Coronary artery (tissue), 2 donors: ENCODE results near the gene SMIM1.

Source experiments
- DNase-seq: peaks from one replicate; pipeline ENCODE4 v3.0.0-alpha.2; 2017; ENCODE audit warnings: low spot score
- H3K27ac ChIP-seq, 2 donors: fragments of 200-600 bp; sonication (generic); one replicate each; pipeline ENCODE4 v1.5.1; 2016 to 2019
- H3K4me3 ChIP-seq: fragments of 200-600 bp; sonication (generic); 2 replicates; pipeline ENCODE4 v1.5.1; 2016; ENCODE audit warnings: mild to moderate bottlenecking, moderate library complexity
- TF ChIP-seq, protein P1 (sequence below): fragments of 200-600 bp; sonication (generic); IDR thresholded peaks from one replicate; pipeline ENCODE4 v1.5.1; 2019; ENCODE audit warnings: antibody characterized with exemption

Gene SMIM1

DNA sequence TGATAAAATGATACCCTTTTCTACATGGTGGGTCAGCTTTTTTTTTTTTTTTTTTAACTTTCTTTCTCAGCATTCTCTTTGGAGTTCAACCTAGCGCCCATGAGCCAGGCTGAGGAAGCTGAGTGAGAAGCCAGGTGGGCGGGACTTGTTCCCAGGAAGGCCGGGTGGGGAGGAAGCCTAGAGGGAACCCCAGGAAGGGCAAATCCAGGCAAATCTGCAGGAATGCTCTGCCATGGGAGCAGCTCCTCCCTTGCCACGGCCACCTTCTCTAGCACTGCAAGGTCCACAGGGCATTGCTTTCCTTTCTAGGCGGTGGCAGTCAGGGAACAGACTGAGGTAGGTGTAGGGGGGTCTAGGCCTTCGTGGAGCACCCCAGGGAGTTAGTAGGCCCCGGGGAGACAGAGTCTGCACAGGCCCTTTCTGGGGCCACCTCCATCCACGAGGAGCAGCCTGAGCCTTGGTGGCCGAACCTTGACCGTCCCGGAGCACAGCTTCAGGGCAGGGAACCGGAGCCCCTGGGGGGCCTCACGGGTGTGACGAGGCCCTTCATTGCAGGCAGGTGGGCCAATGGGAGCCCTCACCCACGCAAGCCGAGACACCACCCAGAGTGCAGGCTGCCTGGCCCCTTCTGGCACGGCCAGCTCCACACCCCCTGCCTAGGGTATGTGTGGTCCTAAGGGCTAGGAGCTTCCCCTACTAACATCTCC is 38.5 kb upstream of the SMIM1 start:
- TF ChIP-seq, protein P1, sequence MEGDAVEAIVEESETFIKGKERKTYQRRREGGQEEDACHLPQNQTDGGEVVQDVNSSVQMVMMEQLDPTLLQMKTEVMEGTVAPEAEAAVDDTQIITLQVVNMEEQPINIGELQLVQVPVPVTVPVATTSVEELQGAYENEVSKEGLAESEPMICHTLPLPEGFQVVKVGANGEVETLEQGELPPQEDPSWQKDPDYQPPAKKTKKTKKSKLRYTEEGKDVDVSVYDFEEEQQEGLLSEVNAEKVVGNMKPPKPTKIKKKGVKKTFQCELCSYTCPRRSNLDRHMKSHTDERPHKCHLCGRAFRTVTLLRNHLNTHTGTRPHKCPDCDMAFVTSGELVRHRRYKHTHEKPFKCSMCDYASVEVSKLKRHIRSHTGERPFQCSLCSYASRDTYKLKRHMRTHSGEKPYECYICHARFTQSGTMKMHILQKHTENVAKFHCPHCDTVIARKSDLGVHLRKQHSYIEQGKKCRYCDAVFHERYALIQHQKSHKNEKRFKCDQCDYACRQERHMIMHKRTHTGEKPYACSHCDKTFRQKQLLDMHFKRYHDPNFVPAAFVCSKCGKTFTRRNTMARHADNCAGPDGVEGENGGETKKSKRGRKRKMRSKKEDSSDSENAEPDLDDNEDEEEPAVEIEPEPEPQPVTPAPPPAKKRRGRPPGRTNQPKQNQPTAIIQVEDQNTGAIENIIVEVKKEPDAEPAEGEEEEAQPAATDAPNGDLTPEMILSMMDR: no peak
- H3K27ac ChIP-seq: no peak overlapping the region
- no peak overlapping the region for H3K4me3 ChIP-seq
- DNase-seq: no peak

DNA sequence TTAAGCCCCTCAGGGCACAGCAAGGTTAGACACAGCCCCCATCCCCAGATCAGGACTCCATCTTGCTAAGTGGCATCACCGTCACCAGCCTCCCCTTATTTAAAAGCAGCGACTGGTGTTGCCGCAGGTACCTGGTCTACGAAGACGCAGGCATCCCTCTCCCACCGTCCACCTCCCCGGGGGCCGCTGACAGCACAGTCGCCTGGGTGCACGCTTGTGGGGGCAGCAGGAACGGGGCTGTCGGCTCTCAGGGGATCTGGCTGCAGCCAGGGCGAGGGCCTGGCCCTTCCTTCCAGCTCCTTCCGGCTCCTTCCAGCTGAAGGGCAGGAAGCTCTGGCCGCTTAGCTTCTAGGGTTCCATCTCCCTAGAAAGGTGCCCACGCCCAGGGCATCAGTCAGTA is 37.9 kb upstream of the SMIM1 start:
- H3K4me3 ChIP-seq: no peak overlapping the region
- no peak for DNase-seq
- no peak overlapping the region for H3K27ac ChIP-seq
- TF ChIP-seq, protein P1: no peak

DNA sequence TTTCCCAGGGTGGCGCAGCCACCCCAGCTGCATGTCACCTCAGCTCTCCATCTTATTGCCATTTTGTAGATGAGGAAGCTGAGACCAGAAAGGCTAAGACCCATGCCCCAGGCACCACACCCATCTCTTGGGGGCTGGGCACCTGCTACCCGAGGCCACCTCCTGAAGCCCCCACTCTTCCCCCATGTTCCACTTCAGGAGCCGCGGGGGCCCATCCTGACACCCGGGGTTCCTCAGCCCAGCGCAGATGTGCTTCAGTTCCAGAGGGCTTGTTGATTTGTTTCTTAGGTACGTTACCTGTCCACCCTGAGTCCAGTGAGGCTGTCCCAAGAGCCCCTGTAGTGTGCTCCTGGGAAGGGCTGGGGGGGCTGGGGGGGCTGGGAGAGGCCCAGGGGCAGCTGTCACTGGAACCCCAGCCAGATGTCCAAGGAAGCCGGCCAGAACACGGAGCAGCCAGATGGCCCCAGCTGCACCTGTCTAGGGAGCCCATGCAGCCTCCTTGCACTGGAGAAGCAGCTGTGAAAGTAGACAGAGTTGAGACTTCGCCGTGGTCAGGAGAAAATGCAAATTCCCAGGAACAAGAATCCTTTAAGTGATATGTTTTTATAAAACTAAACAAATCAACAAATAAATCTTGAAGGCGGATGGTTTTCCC is 37.4 kb upstream of the SMIM1 start:
- TF ChIP-seq, protein P1: no peak
- Histone ChIP-seq H3K27ac (no peak overlapping the region), H3K4me3 (no peak overlapping the region)
- no peak for DNase-seq

DNA sequence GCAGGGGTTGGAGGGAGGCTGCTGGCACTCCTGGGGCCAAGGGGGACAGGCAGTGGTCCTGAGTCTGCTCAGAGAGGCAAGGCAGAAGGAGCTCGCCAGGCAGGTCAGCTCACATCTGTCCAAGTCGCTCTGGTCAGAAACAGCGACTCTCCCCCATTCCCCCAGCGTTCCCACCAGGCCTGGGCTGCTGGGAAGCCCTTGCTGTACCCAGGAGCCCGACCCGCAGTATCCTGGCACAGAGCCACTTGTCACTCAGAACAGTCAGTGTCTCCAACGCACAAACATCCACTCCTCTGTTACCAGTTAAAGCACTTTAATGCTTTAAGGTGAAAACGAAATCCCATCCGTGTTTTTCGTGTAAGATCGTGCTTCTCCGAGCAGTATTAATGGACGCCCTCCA is 36.9 kb upstream of the SMIM1 start:
- Histone ChIP-seq H3K27ac (no peak overlapping the region), H3K4me3 (no peak overlapping the region)
- TF ChIP-seq, protein P1: no peak
- DNase-seq: no peak

DNA sequence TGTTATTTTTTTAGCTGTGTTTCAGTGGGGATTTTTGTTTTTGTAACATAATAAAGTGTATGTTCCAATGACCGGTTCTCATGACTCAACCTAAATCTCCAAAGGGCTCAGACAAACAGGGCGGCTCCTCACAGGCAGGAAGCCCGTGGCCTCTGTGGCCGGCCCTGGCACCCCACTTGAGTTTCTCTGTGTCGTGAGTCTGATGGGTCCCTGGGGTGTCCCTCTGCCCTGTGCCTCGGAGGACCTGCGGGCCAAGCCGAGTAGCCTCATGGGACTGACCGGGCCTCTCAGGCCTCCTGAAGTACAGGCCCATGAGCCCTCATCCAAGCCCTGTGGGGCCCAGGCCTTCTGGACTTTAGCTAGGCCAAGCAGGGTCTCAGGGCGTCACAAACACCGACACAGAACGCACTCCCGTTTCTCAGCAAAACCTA is 36.4 kb upstream of the SMIM1 start:
- TF ChIP-seq, protein P1: no peak
- DNase-seq: no peak
- H3K27ac ChIP-seq: no peak overlapping the region
- no peak overlapping the region for H3K4me3 ChIP-seq

DNA sequence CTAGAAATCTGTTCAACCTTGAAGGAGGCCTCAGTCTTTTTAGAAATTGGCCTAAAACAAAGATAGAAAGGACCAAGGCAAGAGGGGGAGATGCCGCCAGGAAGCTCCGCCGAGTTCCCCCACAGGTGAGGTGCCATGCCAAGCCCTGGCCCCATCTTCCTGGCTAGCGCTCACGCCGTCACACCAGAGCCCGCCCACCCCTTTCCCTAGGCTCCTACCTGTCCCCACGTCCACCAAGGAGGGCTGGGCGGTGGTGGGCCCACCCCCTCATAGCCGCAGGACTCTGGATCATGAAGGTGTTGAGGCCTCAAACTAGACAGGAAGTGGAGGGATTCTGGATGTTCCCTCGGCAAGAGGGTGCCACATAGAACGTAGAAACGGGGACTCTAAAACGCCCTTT is 35.8 kb upstream of the SMIM1 start:
- Histone ChIP-seq H3K27ac (no peak overlapping the region), H3K4me3 (no peak overlapping the region)
- DNase-seq: no peak
- TF ChIP-seq, protein P1: no peak

DNA sequence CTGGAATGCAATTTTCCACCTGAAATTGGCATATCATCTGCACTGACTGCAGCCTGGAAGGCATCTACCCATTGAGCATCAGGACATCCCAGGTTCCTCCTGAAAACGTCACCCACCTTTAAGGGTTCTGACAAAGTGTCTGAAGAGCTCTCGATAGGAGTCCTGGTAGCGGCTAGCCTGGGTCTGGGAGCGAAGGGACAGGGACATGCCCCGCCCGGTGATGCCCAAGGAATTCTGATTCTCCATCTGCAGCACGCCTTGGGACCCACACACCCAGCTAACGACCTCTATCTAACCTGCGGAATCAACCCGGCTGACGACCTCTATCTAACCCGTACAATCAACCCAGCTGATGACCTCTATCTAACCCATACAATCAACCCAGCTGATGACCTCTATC is 33.6 kb upstream of the SMIM1 start:
- no peak overlapping the region for H3K27ac ChIP-seq
- H3K4me3 ChIP-seq: no peak overlapping the region
- TF ChIP-seq, protein P1: no peak
- DNase-seq: no peak
